ENCODE results near the gene PTCH1. TPM values are rescaled to one million over a fixed set of nuclear protein-coding genes. Genes with fewer than 3 reads are reported as not detected.

The PTCH1 gene
- total and polyA plus RNA-seq, 8 donors, result 3.9 to 53.3 (median 23.5) TPM

GRCh38 chr9:95480346-95480745, 36.4 kb downstream of the PTCH1 start:
- Histone ChIP-seq H3K4me3 (no peak overlapping the region), H3K9me3 (no peaks in the 10 kb centered on the region), H3K27me3 (no peaks in the 10 kb centered on the region), H3K4me1 (peaks cover 0 to 23% (median 19%) of the 10 kb centered on the region in 4 donors), H3K36me3 (peaks cover 37 to 66% (median 54%) of the 10 kb centered on the region in 4 donors), H3K27ac (peak overlapping the region in 1 of 5 donors; percentile 31)
- intact Hi-C loops (cut with DNase I; ENCODE audit: low total_unique reads), result no loop called here
- 74 to 81% (median 78%) methylated on average over 12 of the region's 12 CpGs for WGBS, 5 donors
- TF ChIP-seq, protein P1, sequence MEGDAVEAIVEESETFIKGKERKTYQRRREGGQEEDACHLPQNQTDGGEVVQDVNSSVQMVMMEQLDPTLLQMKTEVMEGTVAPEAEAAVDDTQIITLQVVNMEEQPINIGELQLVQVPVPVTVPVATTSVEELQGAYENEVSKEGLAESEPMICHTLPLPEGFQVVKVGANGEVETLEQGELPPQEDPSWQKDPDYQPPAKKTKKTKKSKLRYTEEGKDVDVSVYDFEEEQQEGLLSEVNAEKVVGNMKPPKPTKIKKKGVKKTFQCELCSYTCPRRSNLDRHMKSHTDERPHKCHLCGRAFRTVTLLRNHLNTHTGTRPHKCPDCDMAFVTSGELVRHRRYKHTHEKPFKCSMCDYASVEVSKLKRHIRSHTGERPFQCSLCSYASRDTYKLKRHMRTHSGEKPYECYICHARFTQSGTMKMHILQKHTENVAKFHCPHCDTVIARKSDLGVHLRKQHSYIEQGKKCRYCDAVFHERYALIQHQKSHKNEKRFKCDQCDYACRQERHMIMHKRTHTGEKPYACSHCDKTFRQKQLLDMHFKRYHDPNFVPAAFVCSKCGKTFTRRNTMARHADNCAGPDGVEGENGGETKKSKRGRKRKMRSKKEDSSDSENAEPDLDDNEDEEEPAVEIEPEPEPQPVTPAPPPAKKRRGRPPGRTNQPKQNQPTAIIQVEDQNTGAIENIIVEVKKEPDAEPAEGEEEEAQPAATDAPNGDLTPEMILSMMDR (IDR thresholded peaks at IDR 0.05), result no peak
- TF ChIP-seq POLR2A (IDR thresholded peaks at IDR 0.05) (no peak), EP300 (IDR thresholded peaks at IDR 0.05) (no peak), POLR2AphosphoS5 (IDR thresholded peaks at IDR 0.05) (no peak)
- no peak for DNase-seq

DNA sequence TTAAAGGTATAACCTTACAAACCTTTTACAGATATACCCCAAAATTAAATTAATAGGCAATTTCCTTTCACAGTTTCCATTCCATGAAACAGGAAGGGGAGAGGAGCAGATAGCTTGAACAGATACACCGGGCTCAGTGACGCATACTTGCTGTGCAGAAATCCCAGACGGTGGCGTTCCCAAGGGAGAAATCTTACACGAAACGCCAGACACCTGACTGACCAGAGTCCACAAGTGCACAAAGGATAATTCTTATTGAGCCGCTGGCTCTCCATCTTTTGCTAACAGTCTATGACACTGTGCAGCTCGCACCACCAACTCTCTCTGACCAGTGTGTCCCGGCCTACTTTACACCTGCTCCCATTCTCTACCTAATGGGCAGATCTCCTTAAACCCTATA, 37.4 kb downstream of the PTCH1 start:
- Histone ChIP-seq H3K27ac (no peak overlapping the region), H3K36me3 (peaks cover 39 to 74% (median 64%) of the 10 kb centered on the region in 4 donors), H3K27me3 (no peaks in the 10 kb centered on the region), H3K4me1 (peaks cover 0 to 13% (median 8%) of the 10 kb centered on the region in 4 donors), H3K4me3 (no peak overlapping the region), H3K9me3 (no peaks in the 10 kb centered on the region)
- TF ChIP-seq EP300 (IDR thresholded peaks at IDR 0.05) (no peak), POLR2AphosphoS5 (IDR thresholded peaks at IDR 0.05) (no peak), POLR2A (IDR thresholded peaks at IDR 0.05) (no peak)
- TF ChIP-seq, protein P1 (IDR thresholded peaks at IDR 0.05), result no peak
- 89 to 94% (median 91%) methylated on average over 9 of the region's 9 CpGs for WGBS, 5 donors
- DNase-seq, result no peak
- intact Hi-C loops (cut with DNase I; ENCODE audit: low total_unique reads), result no loop called here

DNA sequence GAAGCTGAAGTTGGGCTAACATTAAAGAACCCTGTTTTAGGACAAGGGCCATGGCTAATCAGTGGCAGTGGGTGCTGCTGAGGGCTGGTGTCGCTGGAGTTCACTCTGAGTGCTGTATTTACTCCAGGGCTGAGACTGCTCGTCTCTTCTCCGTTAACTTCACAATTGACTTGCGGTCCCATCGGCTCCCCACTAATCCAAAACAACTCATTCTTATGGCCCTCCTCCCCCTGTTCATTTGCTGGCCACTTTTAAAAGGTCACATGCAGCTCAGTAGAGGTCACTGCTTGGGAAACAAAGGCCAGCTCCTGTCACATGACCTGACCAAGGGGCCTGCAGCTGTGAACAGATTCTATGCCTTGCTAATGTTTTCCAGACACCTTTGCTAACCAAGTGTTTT, 38.4 kb downstream of the PTCH1 start:
- H3K36me3 ChIP-seq, result peaks cover 39 to 83% (median 74%) of the 10 kb centered on the region in 4 donors
- 75 to 85% (median 78%) methylated on average over 5 of the region's 5 CpGs for WGBS, 5 donors
- no peaks in the 10 kb centered on the region for H3K27me3 ChIP-seq
- no peak for DNase-seq
- H3K4me1 ChIP-seq, result peaks cover 0 to 6% (median 2%) of the 10 kb centered on the region in 4 donors
- peak overlapping the region in 1 of 5 donors; percentile 41 for H3K27ac ChIP-seq
- H3K4me3 ChIP-seq, result no peak overlapping the region
- TF ChIP-seq EP300 (IDR thresholded peaks at IDR 0.05) (no peak), POLR2AphosphoS5 (IDR thresholded peaks at IDR 0.05) (no peak), POLR2A (IDR thresholded peaks at IDR 0.05) (no peak)
- TF ChIP-seq, protein P1 (IDR thresholded peaks at IDR 0.05), result no peak
- no peaks in the 10 kb centered on the region for H3K9me3 ChIP-seq
- intact Hi-C loops (cut with DNase I; ENCODE audit: low total_unique reads), result no loop called here

- Histone ChIP-seq H3K4me1 (peaks cover 0 to 6% (median 0%) of the 10 kb centered on the region in 4 donors), H3K9me3 (no peaks in the 10 kb centered on the region), H3K4me3 (no peak overlapping the region), H3K27ac (no peak overlapping the region), H3K36me3 (peaks cover 39 to 88% (median 78%) of the 10 kb centered on the region in 4 donors), H3K27me3 (no peaks in the 10 kb centered on the region)
- TF ChIP-seq POLR2A (IDR thresholded peaks at IDR 0.05) (no peak), POLR2AphosphoS5 (IDR thresholded peaks at IDR 0.05) (no peak), EP300 (IDR thresholded peaks at IDR 0.05) (no peak)
- TF ChIP-seq, protein P1 (IDR thresholded peaks at IDR 0.05), result no peak
- 82 to 92% (median 87%) methylated on average over 15 of the region's 15 CpGs for WGBS, 5 donors
- DNase-seq, result no peak
- intact Hi-C loops (cut with DNase I; ENCODE audit: low total_unique reads), result no loop called here
Observed at GRCh38 chr9:95477885-95478284, 38.9 kb downstream of the PTCH1 start.
